ENCODE measurements around the gene KDM4F.

GRCh38 chr11:95050595-95051202, 1.5 kb downstream of the KDM4F start:
- TF ChIP-seq CTCF (IDR thresholded peaks at IDR 0.05) (no peak), POLR2AphosphoS5 (IDR thresholded peaks at IDR 0.05) (no peak)
